Mucosa of descending colon (tissue), 3 donors: ENCODE data around the gene SLC8A2. TPM values are rescaled to one million over a fixed set of nuclear protein-coding genes. Genes with fewer than 3 reads are reported as not detected.

Experiments used
- ATAC-seq: fragments of 200-7000 bp; cut with Tn5 transposase; one replicate; pipeline ENCODE4 v1.9.1; 2020; ENCODE audit warnings: mild to moderate bottlenecking, moderate library complexity
- DNase-seq, 3 donors: peaks; one replicate each; pipeline ENCODE4 v3.0.0-alpha.2; 2020
- H3K36me3 ChIP-seq: fragments of 200-600 bp; one replicate; pipeline ENCODE4 v1.8.0; 2021; ENCODE audit warnings: low read depth, mild to moderate bottlenecking
- H3K4me1 ChIP-seq: fragments of 200-600 bp; one replicate; pipeline ENCODE4 v1.8.0; 2021; ENCODE audit warnings: low read depth, mild to moderate bottlenecking
- H3K4me3 ChIP-seq: fragments of 200-600 bp; one replicate; pipeline ENCODE4 v1.8.0; 2021; ENCODE audit warnings: mild to moderate bottlenecking
- H3K9me3 ChIP-seq: fragments of 200-600 bp; one replicate; pipeline ENCODE4 v1.8.0; 2021; ENCODE audit warnings: mild to moderate bottlenecking
- intact Hi-C, 2 donors: fragments of 100-400 bp; cut with DNase I in 1 of 2; cut with micrococcal nuclease in 1 of 2; formaldehyde crosslinking; loops; one replicate each; pipeline versions ENCODE4 v1.11.0 to v1.11.1; 2022; cut with DNase I, micrococcal nuclease
- total RNA-seq, 3 donors: library from RNA; stranded (reverse); fragmentation: NEBNext Ultra II Directional in 2 of 3; extraction: Animal tissue kit (Norgen Biotek cat#: 25700) in 2 of 3; gene quantifications; one replicate each; pipeline versions ENCODE4 v1.2.1 to v1.2.4, GENCODE V29; 2021 to 2023
- TF ChIP-seq, protein P1 (sequence below): fragments of 200-600 bp; IDR thresholded peaks from one replicate; pipeline ENCODE4 v1.8.0; 2022; ENCODE audit warnings: antibody characterized with exemption, mild to moderate bottlenecking
- donor health status: DM: no; HTN: no; CAD: no; lungs with moderate emphysema.
- donor health status: DM: no; HTN: no; CAD: no.
- donor health status: DM: no; HTN: yes; CAD: no.

The SLC8A2 gene
- total RNA-seq, 3 donors from 2014 or later: 0.75 to 17.5 (median 2.1) TPM

DNA sequence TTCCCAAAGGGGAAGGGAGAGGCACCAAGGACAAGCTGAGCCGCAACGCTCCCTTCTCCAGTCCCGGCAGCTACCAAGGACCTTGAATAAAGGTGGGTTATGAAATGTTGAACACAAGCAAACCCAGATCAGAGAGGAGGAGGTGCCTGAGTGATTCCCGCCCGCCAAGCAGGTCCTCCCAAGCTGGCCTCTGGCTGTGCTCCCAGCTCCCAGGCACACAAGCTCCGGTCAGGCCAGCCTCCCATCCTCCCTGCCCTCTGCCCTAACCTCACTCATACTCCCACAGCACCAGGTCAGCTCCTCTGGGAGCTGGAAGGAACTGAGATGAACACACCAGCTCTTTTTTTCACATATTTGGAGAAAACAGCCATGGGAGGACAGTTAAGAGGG is 39.4 kb upstream of the SLC8A2 start:
- no peak overlapping the region for H3K4me3 ChIP-seq
- ATAC-seq: no peak
- H3K9me3 ChIP-seq: no peaks in the 10 kb centered on the region
- TF ChIP-seq, protein P1, sequence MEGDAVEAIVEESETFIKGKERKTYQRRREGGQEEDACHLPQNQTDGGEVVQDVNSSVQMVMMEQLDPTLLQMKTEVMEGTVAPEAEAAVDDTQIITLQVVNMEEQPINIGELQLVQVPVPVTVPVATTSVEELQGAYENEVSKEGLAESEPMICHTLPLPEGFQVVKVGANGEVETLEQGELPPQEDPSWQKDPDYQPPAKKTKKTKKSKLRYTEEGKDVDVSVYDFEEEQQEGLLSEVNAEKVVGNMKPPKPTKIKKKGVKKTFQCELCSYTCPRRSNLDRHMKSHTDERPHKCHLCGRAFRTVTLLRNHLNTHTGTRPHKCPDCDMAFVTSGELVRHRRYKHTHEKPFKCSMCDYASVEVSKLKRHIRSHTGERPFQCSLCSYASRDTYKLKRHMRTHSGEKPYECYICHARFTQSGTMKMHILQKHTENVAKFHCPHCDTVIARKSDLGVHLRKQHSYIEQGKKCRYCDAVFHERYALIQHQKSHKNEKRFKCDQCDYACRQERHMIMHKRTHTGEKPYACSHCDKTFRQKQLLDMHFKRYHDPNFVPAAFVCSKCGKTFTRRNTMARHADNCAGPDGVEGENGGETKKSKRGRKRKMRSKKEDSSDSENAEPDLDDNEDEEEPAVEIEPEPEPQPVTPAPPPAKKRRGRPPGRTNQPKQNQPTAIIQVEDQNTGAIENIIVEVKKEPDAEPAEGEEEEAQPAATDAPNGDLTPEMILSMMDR: no peak
- peaks cover 5% of the 10 kb centered on the region for H3K36me3 ChIP-seq
- intact Hi-C loops: loop anchor here in 1 of 2 donors (10.0 kb wide), 1 partner anchor 94 kb away; the partner anchor contains the start of gene BICRA
- peaks cover 35% of the 10 kb centered on the region for H3K4me1 ChIP-seq
- no peak for DNase-seq

DNA sequence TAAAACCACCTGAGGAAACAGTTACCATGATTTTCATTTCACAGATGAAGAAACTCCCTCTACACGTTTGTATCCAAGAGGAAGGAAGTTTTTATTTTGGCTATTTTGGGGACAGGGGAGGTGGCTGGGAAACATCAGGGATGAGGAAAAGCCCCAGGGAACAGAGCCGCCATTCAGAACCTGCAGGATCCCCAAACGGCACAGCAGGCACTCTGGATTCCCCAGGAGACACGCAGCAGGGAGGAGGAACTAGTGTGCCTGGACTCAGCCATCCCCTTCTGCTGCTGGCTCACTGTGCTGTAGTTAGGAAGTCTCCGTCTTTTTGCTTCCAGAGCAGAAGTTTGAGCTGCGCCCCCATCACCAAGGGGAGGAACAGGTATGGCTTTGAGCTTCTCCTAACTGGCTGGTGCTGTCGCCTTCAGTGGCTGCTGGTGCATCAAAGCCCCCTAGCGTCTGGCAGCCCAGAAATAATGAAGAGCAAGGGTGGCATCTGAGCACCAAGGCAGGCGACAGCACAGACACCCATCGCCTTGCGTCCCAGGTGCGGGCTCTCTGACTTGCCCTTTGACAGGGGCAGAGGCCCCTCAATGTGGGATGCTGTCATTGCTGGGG is 38.9 kb upstream of the SLC8A2 start:
- TF ChIP-seq, protein P1: no peak
- ATAC-seq (no peak), DNase-seq (no peak)
- peaks cover 5% of the 10 kb centered on the region for H3K36me3 ChIP-seq
- H3K4me3 ChIP-seq: no peak overlapping the region
- H3K4me1 ChIP-seq: peaks cover 35% of the 10 kb centered on the region
- intact Hi-C loops: loop anchor here in 1 of 2 donors (10.0 kb wide), 1 partner anchor 94 kb away; the partner anchor contains the start of gene BICRA
- H3K9me3 ChIP-seq: no peaks in the 10 kb centered on the region

- Histone ChIP-seq H3K36me3 (peaks cover 3% of the 10 kb centered on the region), H3K4me1 (peaks cover 35% of the 10 kb centered on the region), H3K4me3 (no peak overlapping the region), H3K9me3 (no peaks in the 10 kb centered on the region)
- TF ChIP-seq, protein P1: no peak
- no peak for DNase-seq
- intact Hi-C loops: loop anchor here in 1 of 2 donors (10.0 kb wide), 1 partner anchor 95 kb away; the partner anchor contains the start of gene BICRA
- ATAC-seq: no peak
These were observed 38.3 kb upstream of the SLC8A2 start for GRCh38 chr19:47509973-47510372.

GRCh38 chr19:47509170-47509847 is 37.6 kb upstream of the SLC8A2 start:
- TF ChIP-seq, protein P1: no peak
- Histone ChIP-seq H3K4me3 (no peak overlapping the region), H3K9me3 (no peaks in the 10 kb centered on the region), H3K36me3 (no peaks in the 10 kb centered on the region), H3K4me1 (peaks cover 35% of the 10 kb centered on the region)
- intact Hi-C loops: no loop called here
- ATAC-seq: no peak
- DNase-seq: no peak

DNA sequence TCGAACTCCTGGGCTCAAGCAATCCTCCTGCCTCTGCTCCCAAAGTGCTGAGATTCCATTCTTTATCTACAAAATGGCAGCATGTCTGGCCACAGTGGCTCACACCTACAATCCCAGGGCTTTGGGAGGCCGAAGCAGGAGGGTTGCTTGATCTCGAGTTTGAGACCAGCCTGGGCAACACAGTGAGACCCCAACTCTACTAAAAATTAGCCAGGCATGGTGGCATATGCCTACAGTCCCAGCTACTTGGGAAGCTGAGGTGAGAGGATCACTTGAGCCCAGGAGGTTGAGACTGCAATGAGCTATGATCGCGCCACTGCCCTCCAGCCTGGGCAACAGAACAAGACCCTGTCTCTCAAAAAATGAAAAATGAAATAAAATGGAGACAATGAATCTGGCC is 37.0 kb upstream of the SLC8A2 start:
- peaks cover 34% of the 10 kb centered on the region for H3K4me1 ChIP-seq
- intact Hi-C loops: no loop called here

More for the DNA sequence above, 37.0 kb upstream of the SLC8A2 start:
- Histone ChIP-seq H3K4me3 (no peak overlapping the region), H3K36me3 (no peaks in the 10 kb centered on the region), H3K9me3 (no peaks in the 10 kb centered on the region)
- no peak for ATAC-seq
- TF ChIP-seq, protein P1: no peak
- DNase-seq: no peak
